ENCODE data around the gene FAM89A. TPM values are rescaled to one million over a fixed set of nuclear protein-coding genes. Genes with fewer than 3 reads are reported as not detected.

Gene FAM89A
- total and polyA plus RNA-seq, 9 of the 15 experiments (the other 6 are each of a cell fraction or from before 2014, with no cell fraction given), result 8.7 to 66.2 (median 43.3) TPM

DNA sequence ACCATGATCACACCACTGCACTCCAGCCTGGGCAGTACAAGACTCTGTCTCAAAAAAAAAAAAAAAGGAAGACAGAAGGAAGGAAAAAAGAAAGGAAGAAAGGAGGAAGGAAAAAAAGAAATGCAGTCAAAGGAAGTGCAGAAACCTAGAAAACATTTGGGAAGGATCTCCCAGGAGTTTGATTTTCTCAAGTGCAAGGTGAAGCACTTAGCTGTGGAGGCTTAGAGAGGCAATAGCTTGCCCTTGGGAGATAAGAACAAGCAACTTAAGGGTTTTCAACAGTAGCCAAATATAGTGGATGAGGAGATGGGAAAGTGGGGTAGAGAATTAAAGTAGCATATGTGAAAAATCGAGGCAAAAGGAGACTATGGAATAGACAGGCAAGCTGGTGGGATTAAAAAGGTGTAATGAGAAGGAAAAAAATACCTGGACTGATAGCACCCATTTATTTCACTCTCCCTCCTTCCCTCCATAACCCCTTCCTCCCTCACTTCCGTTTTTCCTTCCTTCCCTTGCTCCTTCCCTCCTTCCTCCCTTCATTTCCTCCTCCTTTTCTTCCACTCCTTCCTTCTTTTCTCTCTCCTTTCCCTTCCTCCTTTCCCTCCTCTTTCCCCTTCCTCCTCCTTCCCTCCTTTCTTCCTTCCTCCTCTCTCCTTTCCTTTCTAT, 6.8 kb upstream of the FAM89A start (continued):
- TF ChIP-seq, protein P1, sequence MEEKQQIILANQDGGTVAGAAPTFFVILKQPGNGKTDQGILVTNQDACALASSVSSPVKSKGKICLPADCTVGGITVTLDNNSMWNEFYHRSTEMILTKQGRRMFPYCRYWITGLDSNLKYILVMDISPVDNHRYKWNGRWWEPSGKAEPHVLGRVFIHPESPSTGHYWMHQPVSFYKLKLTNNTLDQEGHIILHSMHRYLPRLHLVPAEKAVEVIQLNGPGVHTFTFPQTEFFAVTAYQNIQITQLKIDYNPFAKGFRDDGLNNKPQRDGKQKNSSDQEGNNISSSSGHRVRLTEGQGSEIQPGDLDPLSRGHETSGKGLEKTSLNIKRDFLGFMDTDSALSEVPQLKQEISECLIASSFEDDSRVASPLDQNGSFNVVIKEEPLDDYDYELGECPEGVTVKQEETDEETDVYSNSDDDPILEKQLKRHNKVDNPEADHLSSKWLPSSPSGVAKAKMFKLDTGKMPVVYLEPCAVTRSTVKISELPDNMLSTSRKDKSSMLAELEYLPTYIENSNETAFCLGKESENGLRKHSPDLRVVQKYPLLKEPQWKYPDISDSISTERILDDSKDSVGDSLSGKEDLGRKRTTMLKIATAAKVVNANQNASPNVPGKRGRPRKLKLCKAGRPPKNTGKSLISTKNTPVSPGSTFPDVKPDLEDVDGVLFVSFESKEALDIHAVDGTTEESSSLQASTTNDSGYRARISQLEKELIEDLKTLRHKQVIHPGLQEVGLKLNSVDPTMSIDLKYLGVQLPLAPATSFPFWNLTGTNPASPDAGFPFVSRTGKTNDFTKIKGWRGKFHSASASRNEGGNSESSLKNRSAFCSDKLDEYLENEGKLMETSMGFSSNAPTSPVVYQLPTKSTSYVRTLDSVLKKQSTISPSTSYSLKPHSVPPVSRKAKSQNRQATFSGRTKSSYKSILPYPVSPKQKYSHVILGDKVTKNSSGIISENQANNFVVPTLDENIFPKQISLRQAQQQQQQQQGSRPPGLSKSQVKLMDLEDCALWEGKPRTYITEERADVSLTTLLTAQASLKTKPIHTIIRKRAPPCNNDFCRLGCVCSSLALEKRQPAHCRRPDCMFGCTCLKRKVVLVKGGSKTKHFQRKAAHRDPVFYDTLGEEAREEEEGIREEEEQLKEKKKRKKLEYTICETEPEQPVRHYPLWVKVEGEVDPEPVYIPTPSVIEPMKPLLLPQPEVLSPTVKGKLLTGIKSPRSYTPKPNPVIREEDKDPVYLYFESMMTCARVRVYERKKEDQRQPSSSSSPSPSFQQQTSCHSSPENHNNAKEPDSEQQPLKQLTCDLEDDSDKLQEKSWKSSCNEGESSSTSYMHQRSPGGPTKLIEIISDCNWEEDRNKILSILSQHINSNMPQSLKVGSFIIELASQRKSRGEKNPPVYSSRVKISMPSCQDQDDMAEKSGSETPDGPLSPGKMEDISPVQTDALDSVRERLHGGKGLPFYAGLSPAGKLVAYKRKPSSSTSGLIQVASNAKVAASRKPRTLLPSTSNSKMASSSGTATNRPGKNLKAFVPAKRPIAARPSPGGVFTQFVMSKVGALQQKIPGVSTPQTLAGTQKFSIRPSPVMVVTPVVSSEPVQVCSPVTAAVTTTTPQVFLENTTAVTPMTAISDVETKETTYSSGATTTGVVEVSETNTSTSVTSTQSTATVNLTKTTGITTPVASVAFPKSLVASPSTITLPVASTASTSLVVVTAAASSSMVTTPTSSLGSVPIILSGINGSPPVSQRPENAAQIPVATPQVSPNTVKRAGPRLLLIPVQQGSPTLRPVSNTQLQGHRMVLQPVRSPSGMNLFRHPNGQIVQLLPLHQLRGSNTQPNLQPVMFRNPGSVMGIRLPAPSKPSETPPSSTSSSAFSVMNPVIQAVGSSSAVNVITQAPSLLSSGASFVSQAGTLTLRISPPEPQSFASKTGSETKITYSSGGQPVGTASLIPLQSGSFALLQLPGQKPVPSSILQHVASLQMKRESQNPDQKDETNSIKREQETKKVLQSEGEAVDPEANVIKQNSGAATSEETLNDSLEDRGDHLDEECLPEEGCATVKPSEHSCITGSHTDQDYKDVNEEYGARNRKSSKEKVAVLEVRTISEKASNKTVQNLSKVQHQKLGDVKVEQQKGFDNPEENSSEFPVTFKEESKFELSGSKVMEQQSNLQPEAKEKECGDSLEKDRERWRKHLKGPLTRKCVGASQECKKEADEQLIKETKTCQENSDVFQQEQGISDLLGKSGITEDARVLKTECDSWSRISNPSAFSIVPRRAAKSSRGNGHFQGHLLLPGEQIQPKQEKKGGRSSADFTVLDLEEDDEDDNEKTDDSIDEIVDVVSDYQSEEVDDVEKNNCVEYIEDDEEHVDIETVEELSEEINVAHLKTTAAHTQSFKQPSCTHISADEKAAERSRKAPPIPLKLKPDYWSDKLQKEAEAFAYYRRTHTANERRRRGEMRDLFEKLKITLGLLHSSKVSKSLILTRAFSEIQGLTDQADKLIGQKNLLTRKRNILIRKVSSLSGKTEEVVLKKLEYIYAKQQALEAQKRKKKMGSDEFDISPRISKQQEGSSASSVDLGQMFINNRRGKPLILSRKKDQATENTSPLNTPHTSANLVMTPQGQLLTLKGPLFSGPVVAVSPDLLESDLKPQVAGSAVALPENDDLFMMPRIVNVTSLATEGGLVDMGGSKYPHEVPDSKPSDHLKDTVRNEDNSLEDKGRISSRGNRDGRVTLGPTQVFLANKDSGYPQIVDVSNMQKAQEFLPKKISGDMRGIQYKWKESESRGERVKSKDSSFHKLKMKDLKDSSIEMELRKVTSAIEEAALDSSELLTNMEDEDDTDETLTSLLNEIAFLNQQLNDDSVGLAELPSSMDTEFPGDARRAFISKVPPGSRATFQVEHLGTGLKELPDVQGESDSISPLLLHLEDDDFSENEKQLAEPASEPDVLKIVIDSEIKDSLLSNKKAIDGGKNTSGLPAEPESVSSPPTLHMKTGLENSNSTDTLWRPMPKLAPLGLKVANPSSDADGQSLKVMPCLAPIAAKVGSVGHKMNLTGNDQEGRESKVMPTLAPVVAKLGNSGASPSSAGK (IDR thresholded peaks at IDR 0.05), result 0 out of 2 replicates have a peak, but pooled peaks have one; percentile 10
- peak; percentile 63; the same call in 1 of the 2 replicates for TF ChIP-seq MEF2A (IDR thresholded peaks at IDR 0.05; ENCODE audit: control insufficient read depth, low read depth, low read length)

All from K562 (cell line).